Mesothelial cell of epicardium (in vitro differentiated cells): ENCODE measurements around the gene REN. TPM values are rescaled to one million over a fixed set of nuclear protein-coding genes. Genes with fewer than 3 reads are reported as not detected.

ENCODE experiments used
- DNase-seq, 2 experiments: peaks; one replicate each; pipeline ENCODE4 v3.0.0; 2021; ENCODE audit warnings: low spot score in 2 of 2; ENCODE audit not compliant: unreplicated experiment in 2 of 2
- H3K27ac Mint-ChIP-seq: 2 replicates; pipeline ENCODE4 v1.8.0; 2021; ENCODE audit warnings: mixed read lengths
- H3K27me3 Mint-ChIP-seq: 2 replicates; pipeline ENCODE4 v1.8.0; 2021; ENCODE audit warnings: low read depth, mixed read lengths
- H3K36me3 Mint-ChIP-seq: 2 replicates; pipeline ENCODE4 v1.8.0; 2021; ENCODE audit warnings: mixed read lengths
- H3K4me1 Mint-ChIP-seq: 2 replicates; pipeline ENCODE4 v1.8.0; 2021; ENCODE audit warnings: mixed read lengths
- H3K4me3 Mint-ChIP-seq: 2 replicates; pipeline ENCODE4 v1.8.0; 2021; ENCODE audit warnings: mild to moderate bottlenecking, moderate library complexity, mixed read lengths
- H3K9me3 Mint-ChIP-seq: 2 replicates; pipeline ENCODE4 v1.8.0; 2021; ENCODE audit warnings: mixed read lengths
- total RNA-seq: library from RNA; stranded (reverse); gene quantifications from 3 replicates; pipeline ENCODE4 v1.2.1, GENCODE V29; 2021
- TF ChIP-seq, protein P1 (sequence below): fragments of 200-600 bp; sonication (generic); IDR thresholded peaks from one replicate; pipeline ENCODE4 v1.5.0; 2021; ENCODE audit warnings: antibody characterized with exemption; ENCODE audit not compliant: unreplicated experiment

Gene REN
- total RNA-seq, 1 donor from 2014 or later = not detected

DNA sequence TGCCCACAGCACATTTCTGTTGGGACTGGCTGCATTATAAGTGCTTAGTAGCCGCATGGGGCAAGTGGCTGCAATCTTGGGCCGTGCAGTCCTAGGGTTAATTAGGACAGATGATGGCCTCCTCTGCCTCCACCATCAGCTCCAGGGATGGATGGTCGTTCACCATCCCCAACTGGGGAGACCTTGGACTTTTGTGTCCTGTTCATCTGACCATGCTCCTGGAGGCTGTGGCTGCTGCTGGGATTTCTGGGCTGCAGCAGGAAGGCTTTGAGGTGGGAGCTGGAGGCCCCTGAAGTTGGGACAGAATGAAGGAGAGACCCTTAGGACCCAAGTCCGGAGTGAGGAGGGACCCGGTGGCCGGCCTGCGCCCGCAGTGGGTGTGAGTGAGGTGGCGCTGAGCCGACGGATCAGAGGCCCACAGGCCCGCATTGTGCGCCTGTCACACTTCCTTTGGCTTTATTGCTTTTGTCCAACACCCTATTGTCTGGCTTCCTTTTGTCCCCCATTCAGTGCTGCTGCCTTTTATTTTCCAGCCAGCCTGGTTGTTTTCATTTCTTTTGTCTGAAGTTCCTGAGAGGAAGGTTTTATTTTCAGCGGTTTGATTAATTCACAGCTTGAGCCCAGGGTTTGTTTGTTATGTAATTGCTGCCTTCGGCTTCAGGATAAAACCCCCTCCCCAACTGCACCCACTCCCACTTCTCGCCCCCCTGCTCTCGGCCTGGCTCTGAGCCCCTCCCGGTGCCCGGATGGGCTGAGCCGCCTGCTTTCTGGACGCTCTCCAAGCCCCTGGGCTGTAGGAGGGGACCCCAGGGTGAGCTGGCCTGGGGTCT lies 57.6 kb downstream of the REN start:
- no peaks in the 10 kb centered on the region for H3K27me3 Mint-ChIP-seq
- H3K4me1 Mint-ChIP-seq = peaks cover 27% of the 10 kb centered on the region
- no peak for DNase-seq
- H3K4me3 Mint-ChIP-seq = peak overlapping the region; percentile 25
- H3K36me3 Mint-ChIP-seq = no peaks in the 10 kb centered on the region
- no peaks in the 10 kb centered on the region for H3K9me3 Mint-ChIP-seq
- peak overlapping the region; percentile 89 for H3K27ac Mint-ChIP-seq
- TF ChIP-seq, protein P1, sequence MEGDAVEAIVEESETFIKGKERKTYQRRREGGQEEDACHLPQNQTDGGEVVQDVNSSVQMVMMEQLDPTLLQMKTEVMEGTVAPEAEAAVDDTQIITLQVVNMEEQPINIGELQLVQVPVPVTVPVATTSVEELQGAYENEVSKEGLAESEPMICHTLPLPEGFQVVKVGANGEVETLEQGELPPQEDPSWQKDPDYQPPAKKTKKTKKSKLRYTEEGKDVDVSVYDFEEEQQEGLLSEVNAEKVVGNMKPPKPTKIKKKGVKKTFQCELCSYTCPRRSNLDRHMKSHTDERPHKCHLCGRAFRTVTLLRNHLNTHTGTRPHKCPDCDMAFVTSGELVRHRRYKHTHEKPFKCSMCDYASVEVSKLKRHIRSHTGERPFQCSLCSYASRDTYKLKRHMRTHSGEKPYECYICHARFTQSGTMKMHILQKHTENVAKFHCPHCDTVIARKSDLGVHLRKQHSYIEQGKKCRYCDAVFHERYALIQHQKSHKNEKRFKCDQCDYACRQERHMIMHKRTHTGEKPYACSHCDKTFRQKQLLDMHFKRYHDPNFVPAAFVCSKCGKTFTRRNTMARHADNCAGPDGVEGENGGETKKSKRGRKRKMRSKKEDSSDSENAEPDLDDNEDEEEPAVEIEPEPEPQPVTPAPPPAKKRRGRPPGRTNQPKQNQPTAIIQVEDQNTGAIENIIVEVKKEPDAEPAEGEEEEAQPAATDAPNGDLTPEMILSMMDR = no peak

DNA sequence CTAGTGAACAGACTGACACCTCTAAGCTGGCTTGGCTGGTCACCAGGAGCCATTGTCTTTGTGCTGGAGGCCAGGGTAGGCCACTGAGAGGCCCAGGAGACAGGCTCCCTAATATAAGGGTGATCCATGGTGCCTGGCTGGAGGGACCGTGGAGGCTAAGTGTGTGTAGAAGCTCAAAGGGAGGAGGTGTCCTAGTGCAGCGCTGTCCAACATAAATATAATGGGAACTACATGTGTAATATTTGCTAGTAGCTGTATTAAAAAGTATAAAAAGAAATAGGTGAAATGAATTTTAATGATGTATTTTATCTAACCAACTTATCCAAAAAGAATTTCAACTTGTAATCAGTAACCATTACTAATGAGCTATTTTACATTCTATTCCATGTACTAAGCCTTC lies 58.2 kb downstream of the REN start:
- peaks cover 30% of the 10 kb centered on the region for H3K4me1 Mint-ChIP-seq
- DNase-seq = no peak

DNA sequence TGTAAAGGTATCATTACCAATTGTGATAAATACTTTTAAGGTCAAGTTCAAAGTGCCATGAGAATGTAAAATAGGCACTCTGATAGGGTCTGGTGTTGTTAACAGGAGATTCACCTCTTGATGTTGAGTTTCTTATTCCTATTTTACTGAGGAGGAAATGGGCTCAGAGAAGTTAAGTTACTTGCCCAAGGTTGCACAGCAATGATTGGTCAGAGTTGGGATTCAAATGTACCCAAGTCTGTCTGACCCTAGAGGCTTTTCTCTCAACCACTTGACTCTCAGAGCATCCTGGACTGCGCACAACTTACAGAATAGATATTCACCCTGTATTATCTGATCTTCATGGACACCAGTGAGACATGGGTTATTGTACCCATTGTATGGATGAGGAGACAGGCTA lies 59.3 kb downstream of the REN start:
- TF ChIP-seq, protein P1 = no peak
- Mint-ChIP-seq H3K4me1 (peaks cover 37% of the 10 kb centered on the region), H3K9me3 (no peaks in the 10 kb centered on the region), H3K4me3 (no peak overlapping the region), H3K27ac (no peak overlapping the region), H3K36me3 (no peaks in the 10 kb centered on the region), H3K27me3 (no peaks in the 10 kb centered on the region)
- no peak for DNase-seq

More for the DNA sequence above, 58.2 kb downstream of the REN start:
- Mint-ChIP-seq H3K27ac (peak overlapping the region; percentile 89), H3K36me3 (no peaks in the 10 kb centered on the region), H3K9me3 (no peaks in the 10 kb centered on the region), H3K4me3 (no peak overlapping the region), H3K27me3 (no peaks in the 10 kb centered on the region)
- TF ChIP-seq, protein P1 = no peak

DNA sequence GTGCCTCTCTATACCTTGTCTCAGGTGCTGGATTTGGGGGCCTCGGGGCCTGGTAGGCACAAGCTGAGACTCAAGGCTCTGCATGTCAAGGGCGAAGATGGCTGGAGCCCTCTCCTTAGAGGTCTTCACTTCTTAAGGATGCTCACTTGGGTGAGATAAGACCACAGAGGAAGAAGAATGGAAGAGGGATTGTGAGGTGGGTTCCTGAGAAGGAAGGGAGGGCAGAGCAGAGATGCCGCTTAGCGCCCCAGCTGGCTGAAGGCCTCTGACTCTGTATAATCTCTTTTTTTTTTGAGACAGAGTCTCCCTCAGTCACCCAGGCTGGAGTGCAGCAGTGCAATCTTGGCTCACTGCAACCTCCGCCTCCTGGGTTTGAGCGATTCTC lies 61.0 kb downstream of the REN start:
- Mint-ChIP-seq H3K4me1 (peaks cover 33% of the 10 kb centered on the region), H3K27me3 (no peaks in the 10 kb centered on the region), H3K36me3 (no peaks in the 10 kb centered on the region), H3K4me3 (no peak overlapping the region), H3K27ac (peak overlapping the region; percentile 79), H3K9me3 (no peaks in the 10 kb centered on the region)
- TF ChIP-seq, protein P1 = no peak
- no peak for DNase-seq

Other genes starting within 250 kb of the REN start
- gene SOX13, start 93.2 kb downstream of the REN start, total RNA-seq = 58.0 to 61.7 TPM (median 61.7 TPM) in 3 replicates
- gene ETNK2, start 14.3 kb downstream of the REN start, total RNA-seq = 18.5 to 19.2 TPM (median 18.9 TPM) in 3 replicates
- 0.34 to 0.60 TPM in 2 of 3 replicates, not detected in the other for gene KISS1, start 30.2 kb upstream of the REN start, total RNA-seq
- gene GOLT1A, start 47.7 kb upstream of the REN start, total RNA-seq = 3.6 to 4.1 TPM (median 3.9 TPM) in 3 replicates
- gene PLEKHA6, start 193.6 kb upstream of the REN start, total RNA-seq = 29.7 to 34.0 TPM (median 32.2 TPM) in 3 replicates
- 56.2 to 57.5 TPM (median 57.5 TPM) in 3 replicates for gene PPP1R15B, start 245.5 kb upstream of the REN start, total RNA-seq